Umbilical cord (tissue), 2 donors: Measurements from ENCODE around the gene MCCC2. TPM values are rescaled to one million over a fixed set of nuclear protein-coding genes. Genes with fewer than 3 reads are reported as not detected.
"Not testable (repeated sequence)": the region's sequence is repeated elsewhere in the genome, so short reads cannot be mapped to it uniquely, and the experiment has no call there.

Experiments
- DNase-seq: peaks from one replicate; pipeline ENCODE4 v3.0.0-alpha.2; 2015; ENCODE audit warnings: low spot score
- total RNA-seq: library from RNA; depleted of rRNA; stranded (reverse); fragments of >200 nt; gene quantifications from one replicate; pipeline ENCODE4 v1.2.3, GENCODE V29; 2014; ENCODE audit warnings: low replicate concordance; ENCODE audit not compliant: insufficient read depth

MCCC2 gene
- total RNA-seq, 1 donor from 2014 or later, result 25.0 TPM

- DNase-seq, result no peak
Observed at GRCh38 chr5:71597001-71597400, 9.9 kb downstream of the MCCC2 start.

DNA sequence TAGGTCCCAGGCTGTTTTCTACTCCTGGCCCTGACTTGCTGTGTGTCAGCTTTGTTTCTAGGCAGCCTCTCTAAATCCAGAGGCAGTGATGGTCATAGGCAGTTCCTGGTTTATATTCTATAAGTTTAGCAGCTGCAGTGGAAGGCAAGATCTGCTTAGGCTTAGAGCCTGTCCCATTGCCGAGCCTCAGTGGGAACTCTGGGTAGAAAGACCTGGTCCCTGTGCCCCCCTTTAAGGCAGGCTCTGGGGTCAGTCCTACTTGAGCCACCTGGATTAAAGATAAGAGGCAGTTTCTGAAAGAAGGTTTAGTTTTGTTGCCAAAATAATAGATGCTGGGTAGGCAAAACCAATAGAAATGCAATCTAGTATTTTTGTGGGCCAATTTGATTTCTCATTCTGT, 13.6 kb downstream of the MCCC2 start:
- peak; percentile 77 for DNase-seq

- peak; percentile 79 for DNase-seq
Observed at GRCh38 chr5:71601222-71602026, 14.3 kb downstream of the MCCC2 start.

DNA sequence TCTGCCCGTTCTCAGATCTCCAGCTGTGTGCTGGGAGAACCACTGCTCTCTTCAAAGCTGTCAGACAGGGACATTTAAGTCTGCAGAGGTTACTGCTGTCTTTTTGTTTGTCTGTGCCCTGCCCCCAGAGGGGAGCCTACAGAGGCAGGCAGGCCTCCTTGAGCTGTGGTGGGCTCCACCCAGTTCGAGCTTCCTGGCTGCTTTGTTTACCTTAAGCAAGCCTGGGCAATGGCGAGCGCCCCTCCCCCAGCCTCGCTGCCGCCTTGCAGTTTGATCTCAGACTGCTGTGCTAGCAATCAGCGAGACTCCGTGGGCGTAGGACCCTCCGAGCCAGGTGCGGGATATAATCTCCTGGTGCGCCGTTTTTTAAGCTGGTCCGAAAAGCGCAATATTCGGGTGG, 22.8 kb downstream of the MCCC2 start:
- DNase-seq, result not testable (repeated sequence)

DNA sequence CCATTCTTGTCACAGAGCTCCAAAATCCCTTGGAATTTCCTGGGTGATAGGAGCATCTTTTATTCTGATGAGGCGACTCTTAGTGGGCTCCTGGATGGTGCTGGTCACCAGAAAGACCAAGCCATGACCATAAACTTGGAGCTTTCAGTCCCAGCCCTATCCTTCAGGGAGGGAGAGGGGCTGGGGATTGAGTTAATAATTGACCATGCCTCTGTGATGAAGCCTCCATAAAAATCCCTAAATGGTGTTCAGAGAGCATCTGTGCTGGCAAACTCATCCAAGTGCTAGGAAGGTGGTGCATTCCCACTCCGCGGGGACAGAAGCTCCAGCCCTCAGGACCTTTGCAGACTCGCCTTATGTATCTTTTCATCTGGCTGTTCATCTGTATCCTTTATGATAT, 28.7 kb downstream of the MCCC2 start:
- DNase-seq, result no peak

GRCh38 chr5:71620630-71621029, 33.5 kb downstream of the MCCC2 start:
- DNase-seq, result no peak

DNA sequence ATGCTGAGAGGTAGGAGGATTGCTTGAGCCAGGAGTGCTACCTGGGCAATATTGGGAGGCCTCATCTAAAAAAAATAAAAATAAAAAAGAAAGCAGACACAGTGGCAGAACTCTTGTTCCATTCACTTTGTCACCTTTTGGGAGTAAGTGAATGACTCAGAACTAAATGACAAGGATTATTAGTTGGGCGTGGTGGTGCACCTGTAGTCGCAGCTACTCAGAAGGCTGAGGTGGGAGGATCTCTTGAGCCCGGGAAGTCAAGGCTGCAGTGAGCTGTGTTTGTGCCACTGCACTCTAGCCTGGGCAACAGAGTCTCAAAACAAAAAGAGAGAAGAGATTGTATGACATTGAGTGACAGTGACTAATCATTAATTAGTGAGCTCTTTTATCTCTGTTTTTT, 34.1 kb downstream of the MCCC2 start:
- DNase-seq, result no peak

- no peak for DNase-seq
Observed at GRCh38 chr5:71621741-71622140, 34.6 kb downstream of the MCCC2 start.

DNA sequence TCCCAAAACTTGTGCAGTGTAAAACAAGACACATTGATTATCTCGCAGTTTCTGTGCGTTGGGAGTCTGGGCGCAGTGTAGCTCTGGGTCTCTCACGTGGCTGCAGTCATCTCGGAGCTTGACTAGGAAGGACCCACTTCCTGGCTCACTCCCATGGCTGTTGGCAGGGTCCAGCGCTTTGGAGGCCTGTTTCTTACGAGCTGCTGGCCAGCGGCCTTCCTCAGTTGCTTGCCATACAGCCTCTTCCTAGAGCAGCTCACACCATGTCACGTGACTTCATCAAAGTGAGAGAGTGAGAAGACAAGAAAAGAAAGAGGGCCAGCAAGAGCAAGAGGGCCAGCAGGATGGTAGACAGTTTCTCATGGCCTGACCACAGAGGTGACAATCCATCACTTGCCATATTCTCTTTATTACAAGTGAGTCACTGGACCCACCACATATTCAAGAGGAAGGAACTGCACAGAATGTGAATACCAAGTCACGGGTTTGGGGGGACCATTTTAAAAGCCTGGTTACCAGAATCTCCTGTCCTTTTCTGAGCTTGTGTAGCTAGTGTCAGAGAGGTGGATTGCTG, 36.2 kb downstream of the MCCC2 start:
- no peak for DNase-seq

GRCh38 chr5:71629950-71630349, 42.8 kb downstream of the MCCC2 start:
- no peak for DNase-seq

GRCh38 chr5:71631070-71631469, 43.9 kb downstream of the MCCC2 start:
- no peak for DNase-seq

- no peak for DNase-seq
Observed at GRCh38 chr5:71632168-71632567, 45.0 kb downstream of the MCCC2 start.

- DNase-seq, result peak; percentile 25
Observed at GRCh38 chr5:71633255-71634155, 46.4 kb downstream of the MCCC2 start.

GRCh38 chr5:71637133-71637532, 50.0 kb downstream of the MCCC2 start:
- DNase-seq, result no peak

- no peak for DNase-seq
Observed at GRCh38 chr5:71640408-71640807, 53.3 kb downstream of the MCCC2 start.

- no peak for DNase-seq
Observed at GRCh38 chr5:71645030-71645429, 57.9 kb downstream of the MCCC2 start.

DNA sequence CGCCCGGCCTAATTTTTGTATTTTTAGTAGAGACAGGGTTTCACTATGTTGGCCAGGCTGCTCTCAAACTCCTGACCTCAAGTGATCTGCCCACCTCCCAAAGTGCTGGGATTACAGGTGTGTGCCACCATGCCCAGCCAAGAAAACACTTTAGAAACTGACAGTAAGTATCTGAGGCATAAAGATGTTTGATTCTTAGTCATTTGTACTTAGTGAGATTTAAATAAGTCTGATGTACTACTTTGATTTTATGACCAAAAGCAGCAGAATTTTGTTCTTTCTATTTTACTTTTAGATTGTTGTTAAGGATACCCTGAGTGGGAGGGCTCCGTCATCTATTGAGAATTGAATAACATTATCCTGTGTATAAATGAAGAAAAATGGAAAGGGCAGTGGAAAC, 63.8 kb downstream of the MCCC2 start:
- DNase-seq, result not testable (repeated sequence)

DNA sequence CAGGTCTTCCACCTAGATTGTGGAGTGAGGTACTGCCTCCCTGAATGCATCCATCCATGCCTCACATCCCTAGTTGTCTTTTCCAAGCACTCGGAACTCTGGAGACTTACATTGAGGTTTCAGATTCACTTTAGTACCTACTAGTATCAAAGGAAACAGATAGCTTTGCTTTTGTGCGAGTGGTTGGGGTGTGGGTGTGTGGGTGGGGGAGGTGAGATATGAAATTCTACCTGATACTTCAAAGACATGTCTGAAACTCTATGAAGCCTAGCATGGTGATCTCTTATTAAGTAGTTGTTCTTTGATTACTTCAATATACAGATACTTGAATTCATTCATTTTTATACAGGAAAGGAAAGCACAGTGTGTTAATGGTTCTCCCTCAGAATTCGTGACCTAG, 64.4 kb downstream of the MCCC2 start:
- DNase-seq, result no peak

GRCh38 chr5:71652349-71652748, 65.2 kb downstream of the MCCC2 start:
- no peak for DNase-seq

GRCh38 chr5:71652803-71653543, 65.8 kb downstream of the MCCC2 start:
- peak; percentile 55 for DNase-seq

- DNase-seq, result no peak
Observed at GRCh38 chr5:71658916-71659662, 71.9 kb downstream of the MCCC2 start.
